Omental fat pad (tissue), 4 donors: Measurements from ENCODE around the gene GXYLT1. TPM values are rescaled to one million over a fixed set of nuclear protein-coding genes. Genes with fewer than 3 reads are reported as not detected.

Experiments
- ATAC-seq: fragments of 150-250 bp; one replicate; pipeline ENCODE4 v1.9.1; 2016; ENCODE audit warnings: mild to moderate bottlenecking, moderate library complexity; ENCODE audit not compliant: low FRiP score
- DNase-seq: peaks from one replicate; pipeline ENCODE4 v3.0.0-alpha.2; 2019; ENCODE audit warnings: low spot score
- total RNA-seq, 4 donors: library from RNA; depleted of rRNA; stranded (reverse); fragments of >200 nt; gene quantifications; one replicate each; pipeline ENCODE4 v1.1.0, GENCODE V29; 2016
- TF ChIP-seq, protein P1 (sequence below), 3 donors: fragments of 450-650 bp; IDR thresholded peaks; one replicate each; pipeline ENCODE4 v1.5.1; 2016 to 2017; ENCODE audit warnings: antibody characterized with exemption in 3 of 3, mild to moderate bottlenecking in 3 of 3, moderate library complexity in 2 of 3

GXYLT1 gene
- total RNA-seq, 4 donors from 2014 or later: 10.3 to 19.1 (median 13.8) TPM

DNA sequence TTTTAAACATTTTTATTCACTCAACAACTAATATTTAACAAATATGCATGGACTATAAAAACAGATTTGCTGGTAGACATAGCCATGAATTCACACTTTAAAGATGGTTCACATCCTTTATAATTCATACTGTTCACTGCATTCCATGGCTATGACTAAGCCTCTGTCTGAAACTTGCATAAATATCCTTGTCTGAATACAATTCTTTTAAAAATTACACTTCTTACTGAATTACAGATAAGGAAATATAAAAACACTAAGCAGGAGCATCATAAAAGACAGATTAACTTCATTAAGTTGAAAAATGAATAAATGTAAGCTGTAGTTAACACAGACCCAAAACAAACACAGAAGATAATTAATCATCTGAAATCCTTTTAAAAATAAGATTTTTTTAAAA is 53.8 kb downstream of the GXYLT1 start:
- TF ChIP-seq, protein P1, sequence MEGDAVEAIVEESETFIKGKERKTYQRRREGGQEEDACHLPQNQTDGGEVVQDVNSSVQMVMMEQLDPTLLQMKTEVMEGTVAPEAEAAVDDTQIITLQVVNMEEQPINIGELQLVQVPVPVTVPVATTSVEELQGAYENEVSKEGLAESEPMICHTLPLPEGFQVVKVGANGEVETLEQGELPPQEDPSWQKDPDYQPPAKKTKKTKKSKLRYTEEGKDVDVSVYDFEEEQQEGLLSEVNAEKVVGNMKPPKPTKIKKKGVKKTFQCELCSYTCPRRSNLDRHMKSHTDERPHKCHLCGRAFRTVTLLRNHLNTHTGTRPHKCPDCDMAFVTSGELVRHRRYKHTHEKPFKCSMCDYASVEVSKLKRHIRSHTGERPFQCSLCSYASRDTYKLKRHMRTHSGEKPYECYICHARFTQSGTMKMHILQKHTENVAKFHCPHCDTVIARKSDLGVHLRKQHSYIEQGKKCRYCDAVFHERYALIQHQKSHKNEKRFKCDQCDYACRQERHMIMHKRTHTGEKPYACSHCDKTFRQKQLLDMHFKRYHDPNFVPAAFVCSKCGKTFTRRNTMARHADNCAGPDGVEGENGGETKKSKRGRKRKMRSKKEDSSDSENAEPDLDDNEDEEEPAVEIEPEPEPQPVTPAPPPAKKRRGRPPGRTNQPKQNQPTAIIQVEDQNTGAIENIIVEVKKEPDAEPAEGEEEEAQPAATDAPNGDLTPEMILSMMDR (IDR thresholded peaks at IDR 0.05): no peak
- ATAC-seq: no peak

DNA sequence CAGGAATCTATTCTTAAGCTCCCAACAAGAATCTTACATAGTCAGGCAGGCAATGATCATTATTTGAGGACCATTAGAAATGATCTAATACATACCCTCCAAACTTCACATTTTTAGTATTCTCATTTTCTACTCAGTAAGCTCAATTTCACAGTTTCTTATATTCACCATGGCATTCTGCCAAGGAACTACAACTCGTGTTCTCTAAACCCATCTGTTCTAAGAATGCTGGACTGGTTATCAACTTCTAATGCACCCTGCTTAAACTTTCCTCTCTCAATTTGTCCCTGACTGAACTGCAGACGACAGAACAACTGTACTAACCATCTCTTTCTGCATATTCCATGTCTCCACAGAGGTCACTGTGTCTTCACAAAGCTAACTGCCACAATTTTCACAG is 58.6 kb downstream of the GXYLT1 start:
- TF ChIP-seq, protein P1 (IDR thresholded peaks at IDR 0.05): no peak
- DNase-seq (no peak), ATAC-seq (no peak)

More for the DNA sequence above, 53.8 kb downstream of the GXYLT1 start:
- no peak for DNase-seq

DNA sequence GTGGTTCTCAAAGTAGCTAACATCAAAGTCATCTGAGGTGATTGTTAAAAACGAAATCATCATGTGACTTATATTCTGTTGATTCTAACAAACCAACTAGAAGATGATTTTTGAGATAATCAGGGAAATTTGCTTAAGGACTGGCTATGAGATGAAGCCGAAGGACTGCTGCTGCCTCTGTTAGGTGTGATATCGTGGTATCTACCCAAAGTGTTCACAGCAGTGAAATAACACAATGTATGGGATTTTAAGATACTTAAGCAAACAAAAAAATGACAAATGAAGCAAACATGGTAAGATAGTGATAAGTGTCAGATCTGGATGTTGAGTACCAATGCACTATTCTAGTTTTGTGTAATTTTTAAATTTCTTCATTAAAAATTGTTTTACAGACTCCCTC is 59.1 kb downstream of the GXYLT1 start:
- DNase-seq (no peak), ATAC-seq (no peak)
- TF ChIP-seq, protein P1 (IDR thresholded peaks at IDR 0.05): no peak

DNA sequence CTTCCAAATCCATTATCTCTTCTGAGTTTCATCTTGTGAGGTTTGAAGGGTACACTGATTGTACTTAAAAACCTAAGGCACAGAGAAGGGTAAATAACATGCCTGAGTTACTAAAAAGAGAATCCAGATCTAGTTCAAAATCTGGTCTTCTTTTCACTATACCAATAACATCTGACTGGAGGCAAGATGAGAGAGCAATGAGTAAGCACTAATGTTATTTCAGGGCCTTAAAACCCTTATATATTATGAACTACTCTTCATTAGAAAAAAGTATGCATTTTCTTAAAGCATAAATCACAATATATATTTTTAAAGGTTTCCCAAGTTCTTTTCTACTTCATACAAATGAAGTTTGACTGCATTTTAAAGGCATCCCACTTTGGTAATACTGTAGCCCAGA is 60.2 kb downstream of the GXYLT1 start:
- TF ChIP-seq, protein P1 (IDR thresholded peaks at IDR 0.05): no peak
- DNase-seq (no peak), ATAC-seq (no peak)

DNA sequence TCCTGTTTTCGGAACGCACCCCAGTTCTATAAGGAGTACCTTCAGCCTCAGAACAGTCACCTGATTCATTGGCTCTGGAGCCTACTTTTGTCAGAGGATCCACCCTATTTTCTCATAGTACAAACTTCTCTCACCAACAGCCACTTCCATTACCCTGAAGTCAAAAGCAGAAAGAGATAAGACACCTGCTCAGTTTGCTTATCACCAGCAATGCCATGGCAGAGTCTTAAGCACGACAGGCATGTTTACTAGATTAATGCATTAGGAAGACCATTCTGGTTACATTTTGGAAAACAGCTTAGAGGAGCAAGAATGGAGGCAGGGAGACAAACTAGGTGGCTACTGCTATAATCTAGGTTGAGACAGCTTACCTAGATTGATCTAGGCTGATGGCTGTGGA is 67.7 kb downstream of the GXYLT1 start:
- DNase-seq (no peak), ATAC-seq (no peak)
- TF ChIP-seq, protein P1 (IDR thresholded peaks at IDR 0.05): no peak

DNA sequence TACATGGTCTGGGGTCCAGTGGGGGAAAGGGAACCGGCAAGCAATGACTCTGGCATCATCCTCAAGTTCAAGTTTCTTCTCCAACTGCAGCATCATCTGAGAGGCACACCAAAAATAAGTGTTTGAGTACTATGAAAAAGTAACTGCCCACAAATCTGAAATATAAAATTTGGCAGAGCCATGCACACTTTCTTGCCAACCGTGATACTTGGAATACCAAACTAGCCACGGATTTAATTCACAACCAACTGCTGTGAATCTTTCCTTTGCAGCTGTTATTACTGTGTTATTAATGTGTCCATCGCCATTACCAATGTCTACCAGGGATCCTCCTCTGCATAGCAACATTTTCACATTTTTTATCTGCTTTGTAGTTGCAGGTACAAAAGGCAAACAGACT is 74.6 kb downstream of the GXYLT1 start:
- no peak for ATAC-seq
- TF ChIP-seq, protein P1 (IDR thresholded peaks at IDR 0.05): no peak
- no peak for DNase-seq

DNA sequence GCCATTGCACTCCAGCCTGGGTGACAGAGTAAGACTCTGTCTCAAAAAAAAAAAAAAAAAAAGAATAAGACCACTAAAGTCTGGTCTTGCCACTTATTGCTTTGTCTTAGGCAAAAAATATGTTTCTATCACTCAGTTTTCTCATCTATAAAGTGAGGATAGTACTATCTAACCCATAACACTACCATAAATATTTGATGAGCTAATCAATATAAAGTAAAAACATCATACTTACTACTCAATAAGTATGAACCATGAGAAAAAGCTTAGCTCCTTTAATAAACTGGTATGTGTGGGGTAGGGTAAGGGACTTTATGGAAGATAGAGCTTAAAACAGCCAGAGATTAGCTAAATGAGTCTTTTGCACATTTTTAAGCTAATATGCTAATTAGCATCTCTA is 85.5 kb downstream of the GXYLT1 start:
- TF ChIP-seq, protein P1 (IDR thresholded peaks at IDR 0.05): no peak
- no peak for ATAC-seq
- DNase-seq: no peak
